Neuronal stem cell (in vitro differentiated cells): ENCODE results near the gene FAM20A.
A peak's percentile ranks its signal among the peaks of the same experiment; 100 is the strongest.

ENCODE experiments used
- DNase-seq: peaks from one replicate; pipeline ENCODE4 v3.0.0-alpha.2; 2013; ENCODE audit warnings: low spot score
- H2AFZ ChIP-seq: one replicate; pipeline ENCODE4 v1.6.1; 2013; ENCODE audit warnings: mild to moderate bottlenecking, low read length, inconsistent platforms
- H2AK5ac ChIP-seq: 2 replicates; pipeline ENCODE4 v1.6.1; 2013; ENCODE audit warnings: low read depth, mild to moderate bottlenecking, inconsistent platforms, low read length, moderate library complexity, mixed read lengths
- H2BK120ac ChIP-seq: 2 replicates; pipeline ENCODE4 v1.6.1; 2013; ENCODE audit warnings: low read depth, mild to moderate bottlenecking, inconsistent platforms, low read length, moderate library complexity, mixed read lengths
- H2BK12ac ChIP-seq: one replicate; pipeline ENCODE4 v1.6.1; 2013; ENCODE audit warnings: low read length, inconsistent platforms
- H2BK15ac ChIP-seq: 2 replicates; pipeline ENCODE4 v1.6.1; 2013; ENCODE audit warnings: mild to moderate bottlenecking, low read length, inconsistent platforms, mixed read lengths
- H2BK5ac ChIP-seq: one replicate; pipeline ENCODE4 v1.6.1; 2013; ENCODE audit warnings: inconsistent platforms, mild to moderate bottlenecking, low read length, moderate library complexity
- H3K14ac ChIP-seq: one replicate; pipeline ENCODE4 v1.6.1; 2013; ENCODE audit warnings: low read length, inconsistent platforms
- H3K18ac ChIP-seq: 2 replicates; pipeline ENCODE4 v1.6.1; 2013; ENCODE audit warnings: low read length, inconsistent platforms
- H3K23ac ChIP-seq: 2 replicates; pipeline ENCODE4 v1.6.1; 2013; ENCODE audit warnings: low read depth, mild to moderate bottlenecking, mixed read lengths, low read length, inconsistent platforms; ENCODE audit not compliant: poor library complexity
- H3K27ac ChIP-seq: replicated peaks from 3 replicates; pipeline ENCODE4 v1.5.1; 2013; ENCODE audit warnings: low read length, inconsistent platforms
- H3K27me3 ChIP-seq, 3 experiments: 2 replicates each; pipeline ENCODE4 v1.6.1; 2013; ENCODE audit warnings: low read length in 3 of 3, mild to moderate bottlenecking in 2 of 3, inconsistent platforms in 1 of 3, low read depth in 1 of 3, mixed read lengths in 1 of 3, moderate library complexity in 1 of 3; ENCODE audit not compliant: control insufficient read depth in 3 of 3, insufficient read depth in 3 of 3
- H3K36me3 ChIP-seq, 2 donors: replicated peaks in 1 of 2; 2 replicates each; pipeline ENCODE4 v1.6.1; 2013; ENCODE audit warnings: low read length in 2 of 2; ENCODE audit not compliant: control insufficient read depth in 2 of 2, insufficient read depth in 2 of 2
- H3K4ac ChIP-seq: 2 replicates; pipeline ENCODE4 v1.6.1; 2013; ENCODE audit warnings: inconsistent platforms, mild to moderate bottlenecking, low read length, moderate library complexity
- H3K4me1 ChIP-seq, 2 donors: 1 replicate in 1 of 2; 2 replicates in 1 of 2; pipeline ENCODE4 v1.6.1; 2013; ENCODE audit warnings: low read length in 2 of 2, low read depth in 1 of 2; ENCODE audit not compliant: control insufficient read depth in 2 of 2, insufficient read depth in 1 of 2
- H3K4me2 ChIP-seq: one replicate; pipeline ENCODE4 v1.6.1; 2013; ENCODE audit warnings: mild to moderate bottlenecking, low read length, inconsistent platforms; ENCODE audit not compliant: insufficient read depth, poor library complexity, severe bottlenecking
- H3K4me3 ChIP-seq, 2 donors: 2 replicates each; pipeline ENCODE4 v1.5.1; 2013; ENCODE audit warnings: low read length in 2 of 2, mild to moderate bottlenecking in 2 of 2, inconsistent platforms in 1 of 2, moderate library complexity in 1 of 2
- H3K79me1 ChIP-seq: one replicate; pipeline ENCODE4 v1.6.1; 2013; ENCODE audit warnings: low read depth, mild to moderate bottlenecking, inconsistent platforms, low read length, moderate library complexity
- H3K9ac ChIP-seq: one replicate; pipeline ENCODE4 v1.6.1; 2013; ENCODE audit warnings: mild to moderate bottlenecking, low read depth, low read length, inconsistent platforms; ENCODE audit not compliant: poor library complexity
- H3K9me3 ChIP-seq, 2 donors: replicated peaks in 1 of 2; 2 replicates each; pipeline versions ENCODE3 to v1.6.1; 2013; ENCODE audit warnings: low read length in 2 of 2, mild to moderate bottlenecking in 2 of 2, inconsistent platforms in 1 of 2, low read depth in 1 of 2, mixed read lengths in 1 of 2, moderate library complexity in 1 of 2; ENCODE audit not compliant: control insufficient read depth in 2 of 2, insufficient read depth in 1 of 2
- H4K8ac ChIP-seq: one replicate; pipeline ENCODE4 v1.6.1; 2013; ENCODE audit warnings: low read depth, mild to moderate bottlenecking, inconsistent platforms, low read length, moderate library complexity
- H4K91ac ChIP-seq: one replicate; pipeline ENCODE4 v1.6.1; 2013; ENCODE audit warnings: low read length, low read depth, mild to moderate bottlenecking, inconsistent platforms; ENCODE audit not compliant: poor library complexity
- WGBS, 2 donors: extraction: QIAGEN DNeasy Blood & Tissue Kit; methylation state at CpG; one replicate each; pipeline ENCODE4 v1.1.7; 2013; ENCODE audit warnings: missing lambda C conversion rate in 2 of 2, mixed read lengths in 1 of 2; ENCODE audit not compliant: insufficient read length in 2 of 2, insufficient replicate concordance in 1 of 2; ENCODE audit errors: extremely low coverage in 2 of 2; 5-methylcytosine and 5-hydroxymethylcytosine counted together

The FAM20A gene

GRCh38 chr17:68603027-68603426 is 1.9 kb upstream of the FAM20A start:
- Histone ChIP-seq H2BK120ac (no peak overlapping the region), H3K4me1 (peaks cover 3 to 9% of the 10 kb centered on the region in 2 donors)

GRCh38 chr17:68602289-68602688 is 1.1 kb upstream of the FAM20A start:
- no peaks in the 10 kb centered on the region for H3K36me3 ChIP-seq
- no peak overlapping the region for H2BK5ac ChIP-seq
- no CpG with 5 or more reads among the region's 5 CpGs for WGBS, 2 donors
- no peak overlapping the region for H3K14ac ChIP-seq
- H3K23ac ChIP-seq, result no peak overlapping the region
- H4K91ac ChIP-seq, result no peak overlapping the region
- H2AFZ ChIP-seq, result no peak overlapping the region
- no peak for DNase-seq
- H3K4me2 ChIP-seq, result no peak overlapping the region
- H2BK15ac ChIP-seq, result no peak overlapping the region
- no peak overlapping the region for H2BK12ac ChIP-seq
- H3K9me3 ChIP-seq, result no peaks in the 10 kb centered on the region
- H3K9ac ChIP-seq, result no peak overlapping the region
- H2BK120ac ChIP-seq, result no peak overlapping the region
- H3K4me3 ChIP-seq, result no peak overlapping the region
- H3K27me3 ChIP-seq, result peaks cover 2 to 77% (median 27%) of the 10 kb centered on the region in 3 experiments
- H3K79me1 ChIP-seq, result no peaks in the 10 kb centered on the region
- peaks cover 3 to 9% of the 10 kb centered on the region in 2 donors for H3K4me1 ChIP-seq
- no peak overlapping the region for H4K8ac ChIP-seq
- no peak overlapping the region for H3K4ac ChIP-seq
- H3K18ac ChIP-seq, result no peak overlapping the region
- H3K27ac ChIP-seq, result no peak overlapping the region
- H2AK5ac ChIP-seq, result no peak overlapping the region

More at GRCh38 chr17:68603027-68603426, 1.9 kb upstream of the FAM20A start:
- no peak overlapping the region for H3K9ac ChIP-seq
- H3K18ac ChIP-seq, result no peak overlapping the region
- H3K36me3 ChIP-seq, result no peaks in the 10 kb centered on the region
- H2AK5ac ChIP-seq, result no peak overlapping the region
- H3K79me1 ChIP-seq, result no peaks in the 10 kb centered on the region
- DNase-seq, result no peak
- H2BK15ac ChIP-seq, result no peak overlapping the region
- no CpG with 5 or more reads among the region's 6 CpGs for WGBS, 2 donors
- no peak overlapping the region for H4K8ac ChIP-seq
- no peak overlapping the region for H2AFZ ChIP-seq
- no peak overlapping the region for H2BK5ac ChIP-seq
- no peak overlapping the region for H3K4me3 ChIP-seq
- no peak overlapping the region for H4K91ac ChIP-seq
- no peak overlapping the region for H3K14ac ChIP-seq
- no peak overlapping the region for H3K4ac ChIP-seq
- H3K27ac ChIP-seq, result no peak overlapping the region
- H3K23ac ChIP-seq, result no peak overlapping the region
- H3K9me3 ChIP-seq, result no peaks in the 10 kb centered on the region
- no peak overlapping the region for H2BK12ac ChIP-seq
- H3K27me3 ChIP-seq, result peaks cover 2 to 70% (median 27%) of the 10 kb centered on the region in 3 experiments
- H3K4me2 ChIP-seq, result no peak overlapping the region

- Histone ChIP-seq H2BK5ac (no peak overlapping the region), H3K27ac (no peak overlapping the region), H3K14ac (no peak overlapping the region), H4K8ac (no peak overlapping the region), H3K27me3 (peaks cover 2 to 83% (median 27%) of the 10 kb centered on the region in 3 experiments), H2BK15ac (no peak overlapping the region), H3K36me3 (no peaks in the 10 kb centered on the region), H3K18ac (no peak overlapping the region), H3K4me3 (no peak overlapping the region), H2BK12ac (no peak overlapping the region), H4K91ac (no peak overlapping the region), H3K9me3 (no peaks in the 10 kb centered on the region), H2AK5ac (no peak overlapping the region), H3K4ac (no peak overlapping the region), H3K4me2 (no peak overlapping the region), H2BK120ac (no peak overlapping the region), H3K23ac (no peak overlapping the region), H3K79me1 (no peaks in the 10 kb centered on the region), H3K9ac (no peak overlapping the region), H2AFZ (no peak overlapping the region), H3K4me1 (peaks cover 3 to 9% of the 10 kb centered on the region in 2 donors)
- DNase-seq, result no peak
- WGBS, 2 donors, result no CpG with 5 or more reads among the region's 6 CpGs
Observed at GRCh38 chr17:68601565-68602288, 560 bp upstream of the FAM20A start.

GRCh38 chr17:68600067-68600930 is 868 bp downstream of the FAM20A start:
- Histone ChIP-seq H3K4ac (no peak overlapping the region), H2BK15ac (peak overlapping the region; percentile 31), H3K27me3 (peaks cover 2 to 87% (median 27%) of the 10 kb centered on the region in 3 experiments), H3K9me3 (no peaks in the 10 kb centered on the region), H3K27ac (no peak overlapping the region), H3K14ac (no peak overlapping the region), H3K36me3 (no peaks in the 10 kb centered on the region), H2BK5ac (no peak overlapping the region), H2BK12ac (no peak overlapping the region), H3K79me1 (no peaks in the 10 kb centered on the region), H4K91ac (no peak overlapping the region), H2AFZ (peak overlapping the region; percentile 96), H2BK120ac (peak overlapping the region; percentile 33), H3K4me1 (peaks cover 3 to 9% of the 10 kb centered on the region in 2 donors), H3K9ac (peak overlapping the region; percentile 70), H3K18ac (peak overlapping the region; percentile 69), H2AK5ac (no peak overlapping the region), H3K4me3 (peak overlapping the region; percentile 41 to 81), H3K23ac (peak overlapping the region; percentile 90), H3K4me2 (peak overlapping the region; percentile 92), H4K8ac (no peak overlapping the region)
- no CpG with 5 or more reads among the region's 88 CpGs for WGBS, 2 donors
- DNase-seq, result peak; percentile 44
